ENCODE data around the gene TMEM40. TPM values are rescaled to one million over a fixed set of nuclear protein-coding genes. Genes with fewer than 3 reads are reported as not detected.

Gene TMEM40, protein sequence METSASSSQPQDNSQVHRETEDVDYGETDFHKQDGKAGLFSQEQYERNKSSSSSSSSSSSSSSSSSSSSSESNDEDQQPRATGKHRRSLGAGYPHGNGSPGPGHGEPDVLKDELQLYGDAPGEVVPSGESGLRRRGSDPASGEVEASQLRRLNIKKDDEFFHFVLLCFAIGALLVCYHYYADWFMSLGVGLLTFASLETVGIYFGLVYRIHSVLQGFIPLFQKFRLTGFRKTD
- total RNA-seq: 0.34 TPM in 1 of 2 replicates, not detected in the other

DNA sequence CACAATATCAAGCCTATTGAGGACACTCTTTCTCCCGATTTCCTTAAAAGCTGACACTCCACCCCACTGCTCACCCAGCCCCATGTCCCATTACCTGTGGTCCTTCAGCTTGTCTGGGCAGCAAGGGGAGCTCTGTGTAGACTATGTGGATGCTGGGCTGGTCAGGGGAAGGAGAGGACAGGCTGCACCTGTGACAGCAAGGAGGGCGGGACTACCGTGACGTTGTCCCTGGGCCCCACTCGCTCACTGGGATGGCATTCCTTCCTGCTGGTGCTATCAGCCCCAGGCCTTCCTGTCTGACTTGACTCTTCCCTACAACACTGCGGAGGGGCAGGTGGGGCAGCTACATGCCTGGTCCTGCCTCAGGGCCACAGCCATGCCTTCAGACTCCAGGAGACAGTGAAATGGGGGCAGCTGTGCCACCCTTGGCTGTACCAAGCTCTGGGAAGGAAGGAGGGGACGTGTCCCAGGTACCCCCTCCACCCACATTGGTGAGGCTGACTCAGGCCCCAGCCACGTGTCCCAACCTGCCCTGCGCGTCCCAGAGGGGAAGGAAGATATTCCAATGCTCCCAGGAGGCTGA is at the start of gene TMEM40:
Gene TMEM40, minus strand, starts transcription at position 163 of the 583 bp plus-strand sequence. CDS start 9,427 bp downstream, outside the sequence.

DNA sequence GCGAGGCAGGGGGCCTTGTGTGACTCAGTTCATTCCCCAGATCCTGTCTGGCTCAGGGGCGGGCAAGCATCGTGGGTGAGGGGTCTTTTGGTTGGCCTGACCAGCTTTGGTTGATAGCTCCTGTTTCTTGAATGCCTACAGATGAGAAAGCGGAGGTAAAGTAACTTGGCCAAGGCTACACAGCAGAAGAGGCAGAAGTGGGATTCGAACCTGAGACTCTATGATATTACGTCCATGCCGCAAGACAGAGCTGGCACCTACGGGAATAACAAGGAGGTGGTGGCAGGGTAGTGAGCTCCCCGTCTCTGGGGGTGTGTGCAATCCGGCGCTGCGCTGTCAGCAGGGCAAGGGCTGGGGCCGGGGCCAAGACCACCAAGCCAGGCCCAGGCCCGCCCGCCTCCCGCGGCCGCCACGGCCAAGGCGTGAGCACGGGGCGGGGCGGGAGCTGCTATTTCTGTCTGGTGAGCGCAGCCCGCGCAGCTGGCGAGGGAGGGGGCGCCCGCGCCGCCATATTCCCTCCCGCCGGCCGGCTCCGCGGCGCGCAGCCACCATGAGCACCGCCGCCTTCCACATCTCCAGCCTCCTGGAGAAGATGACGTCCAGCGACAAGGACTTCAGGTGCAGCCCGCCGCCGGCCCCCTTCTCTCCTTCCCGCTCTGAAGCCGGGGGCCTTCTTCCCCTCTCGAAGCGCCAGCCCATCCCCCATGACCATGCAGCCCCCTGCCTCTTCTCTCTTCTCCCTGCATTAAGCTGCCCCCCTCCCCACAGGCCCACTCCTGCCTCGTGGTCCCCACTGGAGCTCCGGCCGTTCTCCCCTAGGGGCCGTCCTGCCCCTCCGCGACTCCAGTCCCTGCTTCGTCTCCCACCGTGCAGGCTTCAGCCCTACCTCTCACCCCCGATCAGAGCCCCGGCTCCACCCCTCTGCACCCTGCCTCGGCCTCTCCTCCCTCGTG is 37.4 kb upstream of the TMEM40 start, which contains the start of gene CAND2:
Gene CAND2, plus strand, starts transcription at position 510 of the 953 bp plus-strand sequence. Its CDS starts 41 bp downstream, at position 551.

Other genes starting within 250 kb of the TMEM40 start
- gene MKRN2OS, start 213.8 kb downstream of the TMEM40 start, total RNA-seq: not detected in 2 replicates
- gene MKRN2, start 202.2 kb downstream of the TMEM40 start, total RNA-seq: 37.0 and 41.9 TPM in 2 replicates
- gene RAF1, start 95.1 kb downstream of the TMEM40 start, total RNA-seq: 72.2 and 75.8 TPM in 2 replicates
- 6.6 and 7.4 TPM in 2 replicates for gene CAND2, start 37.4 kb upstream of the TMEM40 start, total RNA-seq
- gene RPL32, start 82.3 kb upstream of the TMEM40 start, total RNA-seq: 620 and 965 TPM in 2 replicates